GM12878 (cell line): Measurements from ENCODE around the gene TAPBP.

Experiments used
- CBFB ChIP-seq: IDR thresholded peaks from 2 replicates; pipeline ENCODE4 v1.6.1; 2016; ENCODE audit warnings: antibody characterized with exemption, low read depth
- CTCF ChIP-seq, 3 experiments: IDR thresholded peaks in 2 of 3; conservative IDR thresholded peaks in 1 of 3; 2 replicates each; pipeline ENCODE4 v1.5.1; 2011; ENCODE audit warnings: low read depth in 3 of 3, low read length in 3 of 3, mild to moderate bottlenecking in 3 of 3, control low read depth in 2 of 3, moderate library complexity in 2 of 3, inconsistent platforms in 1 of 3, mixed read lengths in 1 of 3; ENCODE audit not compliant: control insufficient read depth in 2 of 3, insufficient read depth in 1 of 3; ENCODE audit errors: extremely low read depth in 1 of 3
- E4F1 ChIP-seq: fragments of 450-650 bp; IDR thresholded peaks from 2 replicates; pipeline ENCODE4 v1.6.1; 2018; ENCODE audit warnings: borderline replicate concordance, mild to moderate bottlenecking; ENCODE audit not compliant: partially characterized antibody
- ELK1 ChIP-seq: IDR thresholded peaks from 2 replicates; pipeline ENCODE4 v1.6.1; 2012; ENCODE audit warnings: low read depth, low read length, improper control_type of control experiment
- EP300 ChIP-seq, 2 experiments: fragments of 150-350 bp in 1 of 2; IDR thresholded peaks; 2 replicates each; pipeline ENCODE4 v1.6.1; 2011 to 2012; ENCODE audit warnings: low read depth in 2 of 2, low read length in 2 of 2, borderline replicate concordance in 1 of 2, improper control_type of control experiment in 1 of 2, inconsistent platforms in 1 of 2; ENCODE audit not compliant: control insufficient read depth in 1 of 2
- GABPA ChIP-seq: IDR thresholded peaks from 2 replicates; pipeline ENCODE4 v1.6.1; 2014; ENCODE audit warnings: antibody characterized with exemption, low read depth, mild to moderate bottlenecking, inconsistent platforms
- NFIC ChIP-seq: IDR thresholded peaks from 2 replicates; pipeline ENCODE4 v1.6.1; 2012; ENCODE audit warnings: low read depth, mild to moderate bottlenecking, inconsistent platforms, low read length, moderate library complexity
- RELA ChIP-seq: fragments of 450-650 bp; IDR thresholded peaks from 2 replicates; pipeline ENCODE4 v1.8.0; 2014; ENCODE audit warnings: borderline replicate concordance; ENCODE audit not compliant: partially characterized antibody
- SREBF2 ChIP-seq: IDR thresholded peaks from 2 replicates; pipeline ENCODE4 v1.6.1; 2012; ENCODE audit warnings: mild to moderate bottlenecking, low read length

- TF ChIP-seq E4F1 (no peak), CTCF (IDR thresholded peaks at IDR 0.05 in 2 of 3, conservative IDR thresholded peaks at IDR 0.05 in 1 of 3; ENCODE audit: control insufficient read depth in 2 of 3, extremely low read depth in 1 of 3, insufficient read depth in 1 of 3, low read depth in 3 of 3, low read length in 3 of 3) (peak; percentile 48 to 60 (median 55); a peak in 5 of 6 replicates), SREBF2 (no peak), CBFB (peak; percentile 91; the same call in 1 of the 2 replicates), ELK1 (no peak), RELA (no peak), GABPA (no peak), EP300 (IDR thresholded peaks at IDR 0.05; ENCODE audit: borderline replicate concordance in 1 of 2, control insufficient read depth in 1 of 2, low read depth in 2 of 2, low read length in 2 of 2) (no peak), NFIC (no peak)
Observed at GRCh38 chr6:33344701-33345697, 31.1 kb upstream of the TAPBP start.
